ENCODE measurements around the gene GMPR2. TPM values are rescaled to one million over a fixed set of nuclear protein-coding genes. Genes with fewer than 3 reads are reported as not detected.
A peak's percentile ranks its signal among the peaks of the same experiment; 100 is the strongest.
"Not testable (repeated sequence)": the region's sequence is repeated elsewhere in the genome, so short reads cannot be mapped to it uniquely, and the experiment has no call there.

Gene GMPR2
- total RNA-seq, 1 experiment from 2014 or later: 56.9 TPM

DNA sequence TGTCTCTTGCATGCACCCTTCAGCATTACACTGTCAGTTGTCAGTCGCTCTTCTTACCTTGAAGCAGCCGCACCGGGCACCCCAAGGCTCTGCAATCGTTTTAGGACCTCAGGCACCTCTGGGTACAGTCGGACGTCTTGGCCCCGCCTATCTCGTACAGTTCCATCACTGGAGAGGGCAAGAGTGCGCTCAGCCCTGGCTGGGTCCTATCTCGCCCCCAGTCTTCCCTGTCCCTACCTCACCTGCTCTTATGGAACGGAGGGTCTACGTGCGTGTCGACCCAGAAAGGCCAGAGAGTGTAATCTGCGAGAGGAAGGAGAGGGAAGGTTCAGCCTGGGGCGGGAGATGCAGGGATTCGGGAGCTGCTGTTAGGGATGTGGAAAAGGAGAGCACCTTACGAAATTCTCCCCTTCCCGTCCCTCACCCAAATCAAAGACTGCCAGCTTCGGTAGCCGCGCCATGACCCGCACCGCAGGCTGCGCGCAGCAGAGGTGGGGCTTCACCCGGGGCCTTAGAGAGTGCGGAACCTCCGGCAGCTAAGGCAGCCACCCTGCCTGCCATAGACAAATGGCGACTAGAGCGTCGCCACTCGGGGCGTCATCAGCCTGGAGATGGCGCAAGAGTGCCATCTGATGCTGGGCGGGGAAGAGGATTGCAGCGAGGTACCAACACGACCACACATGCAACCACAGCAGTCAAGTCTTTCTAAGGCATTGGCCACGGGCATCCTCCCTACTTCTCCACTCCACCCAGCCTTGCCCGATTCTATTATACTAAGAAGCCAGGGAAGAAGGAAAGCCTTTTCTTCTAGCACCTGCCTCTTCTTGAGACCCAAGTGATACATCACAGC, 17.0 kb upstream of the GMPR2 start, which contains the start of gene MDP1:
Gene MDP1 (minus strand): TSS at position 572 of the 850 bp plus-strand sequence. CDS start 111 bp downstream, at position 461.
- no peaks in the 10 kb centered on the region for H3K9me3 ChIP-seq (ENCODE audit: low read length)
- peaks cover 7% of the 10 kb centered on the region; the same call in 1 of the 2 replicates for H3K36me3 ChIP-seq (ENCODE audit: low read depth, low read length)
- no peaks in the 10 kb centered on the region for H3K27me3 ChIP-seq (ENCODE audit: low read length)
- H3K79me2 ChIP-seq (ENCODE audit: low read length): peaks cover 26% of the 10 kb centered on the region
- H2AFZ ChIP-seq (ENCODE audit: low read length): peak within 1 kb of the TSS; percentile 86
- peaks cover 11% of the 10 kb centered on the region for H3K4me1 ChIP-seq (ENCODE audit: insufficient read depth, low read length)
- intact Hi-C loops (cut with micrococcal nuclease): loop anchor here (2.0 to 5.0 kb wide), 2 partner anchors 17 to 82 kb away; partner anchors contain the start of genes DHRS1, GMPR2, NEDD8 and NOP9
- CTCF ChIA-PET: interaction anchor here (0.6 to 1.0 kb wide), 4 partner anchors 27 to 92 kb away, joined by 3 to 9 read pairs (median 4); partner anchors contain the start of genes CIDEB and TINF2
- H3K4me3 ChIP-seq (ENCODE audit: low read length): peak within 1 kb of the TSS; percentile 81
- TF ChIP-seq EZH2 (IDR thresholded peaks at IDR 0.05; ENCODE audit: low read length, unreplicated experiment) (no peak), EZH2phosphoT487 (IDR thresholded peaks at IDR 0.05; ENCODE audit: borderline replicate concordance, low read length) (no peak)
- TF ChIP-seq, protein P1, sequence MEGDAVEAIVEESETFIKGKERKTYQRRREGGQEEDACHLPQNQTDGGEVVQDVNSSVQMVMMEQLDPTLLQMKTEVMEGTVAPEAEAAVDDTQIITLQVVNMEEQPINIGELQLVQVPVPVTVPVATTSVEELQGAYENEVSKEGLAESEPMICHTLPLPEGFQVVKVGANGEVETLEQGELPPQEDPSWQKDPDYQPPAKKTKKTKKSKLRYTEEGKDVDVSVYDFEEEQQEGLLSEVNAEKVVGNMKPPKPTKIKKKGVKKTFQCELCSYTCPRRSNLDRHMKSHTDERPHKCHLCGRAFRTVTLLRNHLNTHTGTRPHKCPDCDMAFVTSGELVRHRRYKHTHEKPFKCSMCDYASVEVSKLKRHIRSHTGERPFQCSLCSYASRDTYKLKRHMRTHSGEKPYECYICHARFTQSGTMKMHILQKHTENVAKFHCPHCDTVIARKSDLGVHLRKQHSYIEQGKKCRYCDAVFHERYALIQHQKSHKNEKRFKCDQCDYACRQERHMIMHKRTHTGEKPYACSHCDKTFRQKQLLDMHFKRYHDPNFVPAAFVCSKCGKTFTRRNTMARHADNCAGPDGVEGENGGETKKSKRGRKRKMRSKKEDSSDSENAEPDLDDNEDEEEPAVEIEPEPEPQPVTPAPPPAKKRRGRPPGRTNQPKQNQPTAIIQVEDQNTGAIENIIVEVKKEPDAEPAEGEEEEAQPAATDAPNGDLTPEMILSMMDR (conservative IDR thresholded peaks at IDR 0.05; ENCODE audit: low read depth, low read length): peak; percentile 76
- no peaks in the 10 kb centered on the region for H4K20me1 ChIP-seq (ENCODE audit: low read length)
- H3K9ac ChIP-seq (ENCODE audit: low read length): peak within 1 kb of the TSS; percentile 76
- H3K4me2 ChIP-seq (ENCODE audit: low read length): peak within 1 kb of the TSS; percentile 86
- peaks cover 5% of the 10 kb centered on the region for H3F3A ChIP-seq (ENCODE audit: low read length, unreplicated experiment)
- ATAC-seq (peak; percentile 79), DNase-seq (peak; percentile 93)
- BruUV-seq (replicated peaks): TSS peak; percentile 21
- POLR2A ChIA-PET (ENCODE audit: unreplicated experiment): interaction anchor here (0.5 kb wide), 1 partner anchor 27 kb away, joined by 4 read pairs; the partner anchor contains the start of gene TINF2
- H3K9me2 ChIP-seq (replicated peaks; ENCODE audit: low read length): no peaks in the 10 kb centered on the region
- H3K27ac ChIP-seq (ENCODE audit: low read length): peak within 1 kb of the TSS; percentile 15; the same call in 1 of the 2 replicates

- 0 out of 2 replicates have a peak overlapping the region, but pooled peaks have one; percentile 76 for H3K9ac ChIP-seq (ENCODE audit: low read length)
- no peaks in the 10 kb centered on the region for H3K9me2 ChIP-seq (replicated peaks; ENCODE audit: low read length)
- peaks cover 6% of the 10 kb centered on the region; the same call in 1 of the 2 replicates for H3K36me3 ChIP-seq (ENCODE audit: low read depth, low read length)
- peak overlapping the region; percentile 86; the same call in 1 of the 2 replicates for H2AFZ ChIP-seq (ENCODE audit: low read length)
- ChIA-PET CTCF (interaction anchor here (1.0 kb wide), 3 partner anchors 26 to 92 kb away, joined by 3 to 9 read pairs (median 5); partner anchors contain the start of genes CIDEB and TINF2), POLR2A (ENCODE audit: unreplicated experiment) (no interaction called here)
- H3K4me3 ChIP-seq (ENCODE audit: low read length): peak overlapping the region; percentile 81
- no peak for DNase-seq
- H3K27ac ChIP-seq (ENCODE audit: low read length): no peak overlapping the region
- ATAC-seq: no peak
- BruUV-seq (replicated peaks): no TSS peak
- intact Hi-C loops (cut with micrococcal nuclease): loop anchor here (2.0 to 5.0 kb wide), 2 partner anchors 16 to 81 kb away; partner anchors contain the start of genes DHRS1, GMPR2, NEDD8 and NOP9
- peaks cover 31% of the 10 kb centered on the region for H3K79me2 ChIP-seq (ENCODE audit: low read length)
- H3K4me2 ChIP-seq (ENCODE audit: low read length): peak overlapping the region; percentile 86
- H3F3A ChIP-seq (ENCODE audit: low read length, unreplicated experiment): peaks cover 5% of the 10 kb centered on the region
- TF ChIP-seq, protein P1 (conservative IDR thresholded peaks at IDR 0.05; ENCODE audit: low read depth, low read length): no peak
- TF ChIP-seq EZH2 (IDR thresholded peaks at IDR 0.05; ENCODE audit: low read length, unreplicated experiment): no peak
- no peak for TF ChIP-seq EZH2phosphoT487 (IDR thresholded peaks at IDR 0.05; ENCODE audit: borderline replicate concordance, low read length)
- H3K4me1 ChIP-seq (ENCODE audit: insufficient read depth, low read length): peaks cover 11% of the 10 kb centered on the region
- H4K20me1 ChIP-seq (ENCODE audit: low read length): no peaks in the 10 kb centered on the region
- no peaks in the 10 kb centered on the region for H3K27me3 ChIP-seq (ENCODE audit: low read length)
- H3K9me3 ChIP-seq (ENCODE audit: low read length): no peaks in the 10 kb centered on the region
Observed at GRCh38 chr14:24216345-24216699, 16.4 kb upstream of the GMPR2 start.

DNA sequence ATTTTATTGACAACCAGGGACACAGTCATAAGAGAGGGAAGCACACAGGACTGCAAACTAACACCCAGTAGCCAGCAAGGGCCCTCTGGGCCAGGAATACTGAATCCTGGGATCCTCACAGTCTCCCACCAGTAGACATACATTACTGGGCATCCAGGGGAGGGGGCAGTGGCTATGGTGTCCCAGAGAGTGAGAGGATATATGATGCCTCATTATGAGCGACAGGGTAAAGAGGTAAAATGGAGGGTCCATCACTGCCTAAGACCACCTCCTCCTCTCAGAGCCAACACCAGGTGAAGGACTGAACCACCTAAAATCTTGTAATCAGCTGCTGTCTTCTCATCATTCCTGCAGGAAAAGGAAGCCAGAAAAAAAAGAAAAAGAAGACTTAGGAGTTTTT, 15.9 kb upstream of the GMPR2 start:
- H3K27ac ChIP-seq (ENCODE audit: low read length); H3K9me2 ChIP-seq (replicated peaks; ENCODE audit: low read length); H3K27me3 ChIP-seq (ENCODE audit: low read length); DNase-seq; H3F3A ChIP-seq (ENCODE audit: low read length, unreplicated experiment); ATAC-seq; H2AFZ ChIP-seq (ENCODE audit: low read length); H3K9ac ChIP-seq (ENCODE audit: low read length); H3K36me3 ChIP-seq (ENCODE audit: low read depth, low read length); BruUV-seq (replicated peaks); POLR2A ChIA-PET (ENCODE audit: unreplicated experiment); H4K20me1 ChIP-seq (ENCODE audit: low read length); CTCF ChIA-PET; H3K9me3 ChIP-seq (ENCODE audit: low read length); H3K4me2 ChIP-seq (ENCODE audit: low read length); H3K4me3 ChIP-seq (ENCODE audit: low read length): not testable (repeated sequence)
- intact Hi-C loops (cut with micrococcal nuclease): loop anchor here (2.0 to 5.0 kb wide), 2 partner anchors 16 to 80 kb away; partner anchors contain the start of genes DHRS1, GMPR2, NEDD8 and NOP9
- Histone ChIP-seq H3K79me2 (ENCODE audit: low read length) (peaks cover 30% of the 10 kb centered on the region), H3K4me1 (ENCODE audit: insufficient read depth, low read length) (peaks cover 11% of the 10 kb centered on the region)
